GM12864 (cell line): ENCODE measurements around the gene BRAF.
A peak's percentile ranks its signal among the peaks of the same experiment; 100 is the strongest.
"Not testable (repeated sequence)": the region's sequence is repeated elsewhere in the genome, so short reads cannot be mapped to it uniquely, and the experiment has no call there.

Experiments used
- DNase-seq: peaks from one replicate; pipeline ENCODE4 v3.0.0-alpha.2; 2011; ENCODE audit warnings: low read depth
- H3K4me3 ChIP-seq: 2 replicates; pipeline ENCODE4 v1.5.1; 2011; ENCODE audit warnings: mild to moderate bottlenecking, low read depth, low read length, control low read depth
- CTCF ChIP-seq: IDR thresholded peaks from 2 replicates; pipeline ENCODE4 v1.5.1; 2011; ENCODE audit warnings: low read depth, mild to moderate bottlenecking, moderate library complexity, low read length, control low read depth, inconsistent platforms; ENCODE audit errors: missing control alignments

Gene BRAF

GRCh38 chr7:140828741-140829140 lies 96.0 kb downstream of the BRAF start:
- TF ChIP-seq CTCF: no peak
- no peak for DNase-seq
- no peak overlapping the region for H3K4me3 ChIP-seq

- not testable (repeated sequence) for DNase-seq
Measured at GRCh38 chr7:140817383-140817782, 107.3 kb downstream of the BRAF start.

GRCh38 chr7:140810830-140811556 lies 113.7 kb downstream of the BRAF start:
- peak; percentile 67 for TF ChIP-seq CTCF
- peak; percentile 37 for DNase-seq
- H3K4me3 ChIP-seq: no peak overlapping the region

More at GRCh38 chr7:140817383-140817782, 107.3 kb downstream of the BRAF start:
- H3K4me3 ChIP-seq: not testable (repeated sequence)

GRCh38 chr7:140810385-140810784 lies 114.3 kb downstream of the BRAF start:
- no peak for TF ChIP-seq CTCF
- no peak for DNase-seq
- H3K4me3 ChIP-seq: no peak overlapping the region

GRCh38 chr7:140778975-140779374 lies 145.8 kb downstream of the BRAF start:
- no peak overlapping the region for H3K4me3 ChIP-seq
- TF ChIP-seq CTCF: no peak
- DNase-seq: no peak

- no peak for TF ChIP-seq CTCF
- H3K4me3 ChIP-seq: no peak overlapping the region
- no peak for DNase-seq
Measured at GRCh38 chr7:140778568-140778967, 146.2 kb downstream of the BRAF start.

- no peak overlapping the region for H3K4me3 ChIP-seq
- TF ChIP-seq CTCF: no peak
- no peak for DNase-seq
Measured at GRCh38 chr7:140774371-140774770, 150.4 kb downstream of the BRAF start.

GRCh38 chr7:140773104-140773503 lies 151.6 kb downstream of the BRAF start:
- no peak for TF ChIP-seq CTCF
- H3K4me3 ChIP-seq: no peak overlapping the region
- DNase-seq: no peak
